PC-3 (cell line): ENCODE data around the gene LRBA. TPM values are rescaled to one million over a fixed set of nuclear protein-coding genes. Genes with fewer than 3 reads are reported as not detected.
"Not testable (repeated sequence)": the region's sequence is repeated elsewhere in the genome, so short reads cannot be mapped to it uniquely, and the experiment has no call there.

Experiments used
- ATAC-seq: fragments of 200-7000 bp; cut with Tn5 transposase; 2 replicates; pipeline ENCODE4 v1.9.1; 2020; ENCODE audit warnings: mild to moderate bottlenecking, moderate library complexity
- BruUV-seq: library from RNA; stranded (reverse); fragments of 400-500 nt; replicated peaks from 2 replicates; lab custom pipeline; 2021; lab: Mats Ljungman, UMichigan
- CTCF ChIA-PET: fragments of 300-600 bp; sonication (Branson Sonifier 250); formaldehyde crosslinking; loops from one replicate; lab custom pipeline; 2022; ENCODE audit warnings: antibody characterized with exemption; lab: Charles Lee
- POLR2A ChIA-PET: fragments of 300-600 bp; sonication (Branson Sonifier 250); formaldehyde crosslinking; loops from one replicate; lab custom pipeline; 2022; ENCODE audit warnings: antibody characterized with exemption; ENCODE audit not compliant: unreplicated experiment; lab: Charles Lee
- DNase-seq: peaks from one replicate; pipeline ENCODE4 v3.0.0-alpha.2; 2015
- H2AFZ ChIP-seq: fragments of 300-600 bp; sonication (generic); 2 replicates; pipeline ENCODE4 v1.6.0; 2016; ENCODE audit warnings: antibody characterized with exemption, low read length
- H3F3A ChIP-seq: fragments of 300-600 bp; sonication (generic); one replicate; pipeline ENCODE4 v1.6.0; 2017; ENCODE audit warnings: antibody characterized with exemption, low read length, control low read depth, mild to moderate bottlenecking; ENCODE audit not compliant: unreplicated experiment
- H3K27ac ChIP-seq: fragments of 300-600 bp; sonication (generic); 2 replicates; pipeline ENCODE4 v1.5.1; 2016; ENCODE audit warnings: mild to moderate bottlenecking, low read length
- H3K27me3 ChIP-seq: fragments of 300-600 bp; sonication (generic); 2 replicates; pipeline ENCODE4 v1.6.1; 2016; ENCODE audit warnings: low read length, mixed read lengths
- H3K36me3 ChIP-seq: fragments of 300-600 bp; sonication (generic); 2 replicates; pipeline ENCODE4 v1.6.1; 2016; ENCODE audit warnings: low read depth, mixed run types, low read length, mixed read lengths
- H3K4me1 ChIP-seq: fragments of 300-600 bp; sonication (generic); 2 replicates; pipeline ENCODE4 v1.5.1; 2016; ENCODE audit warnings: low read length; ENCODE audit not compliant: insufficient read depth
- H3K4me2 ChIP-seq: fragments of 300-600 bp; sonication (generic); 2 replicates; pipeline ENCODE4 v1.6.0; 2016; ENCODE audit warnings: low read length
- H3K4me3 ChIP-seq: fragments of 300-600 bp; sonication (generic); 2 replicates; pipeline ENCODE4 v1.5.1; 2016; ENCODE audit warnings: mild to moderate bottlenecking, low read length, mixed read lengths
- H3K79me2 ChIP-seq: fragments of 300-600 bp; sonication (generic); 2 replicates; pipeline ENCODE4 v1.6.1; 2017; ENCODE audit warnings: low read length, mixed read lengths
- H3K9ac ChIP-seq: fragments of 300-600 bp; sonication (generic); 2 replicates; pipeline ENCODE4 v1.6.0; 2016; ENCODE audit warnings: mild to moderate bottlenecking, low read length
- H3K9me2 ChIP-seq: fragments of 300-600 bp; sonication (generic); replicated peaks from 2 replicates; pipeline ENCODE4 v1.6.1; 2016; ENCODE audit warnings: mixed run types, low read length, mixed read lengths
- H3K9me3 ChIP-seq: fragments of 300-600 bp; sonication (generic); 2 replicates; pipeline ENCODE4 v1.6.1; 2016; ENCODE audit warnings: low read length, mixed read lengths
- H4K20me1 ChIP-seq: fragments of 300-600 bp; sonication (generic); 2 replicates; pipeline ENCODE4 v1.6.1; 2016; ENCODE audit warnings: low read length, mixed read lengths
- CTCF ChIP-seq: fragments of 300-600 bp; sonication (generic); conservative IDR thresholded peaks from 2 replicates; pipeline ENCODE4 v1.5.1; 2017; ENCODE audit warnings: antibody characterized with exemption, low read depth, mild to moderate bottlenecking, low read length
- EZH2 ChIP-seq: fragments of 300-600 bp; sonication (generic); IDR thresholded peaks from one replicate; pipeline ENCODE4 v1.6.1; 2017; ENCODE audit warnings: antibody characterized with exemption, mild to moderate bottlenecking, low read length; ENCODE audit not compliant: unreplicated experiment
- EZH2phosphoT487 ChIP-seq: fragments of 300-600 bp; sonication (generic); IDR thresholded peaks from 2 replicates; pipeline ENCODE4 v1.6.1; 2018; ENCODE audit warnings: mild to moderate bottlenecking, antibody characterized with exemption, low read length, borderline replicate concordance
- intact Hi-C: fragments of 100-400 bp; cut with micrococcal nuclease; formaldehyde crosslinking; loops from 2 replicates; pipeline ENCODE4 v1.9.0; 2023
- total RNA-seq: library from RNA; depleted of rRNA; stranded (reverse); fragments of >200 nt; gene quantifications from 2 replicates; pipeline ENCODE4 v1.2.3, GENCODE V29; 2014

Gene LRBA
- total RNA-seq, 1 experiment from 2014 or later = 40.8 TPM

- H3K9me3 ChIP-seq, CTCF ChIA-PET, intact Hi-C loops, H3K4me3 ChIP-seq, H3K27ac ChIP-seq, H3K9ac ChIP-seq, POLR2A ChIA-PET, H2AFZ ChIP-seq, H3K27me3 ChIP-seq, H4K20me1 ChIP-seq, H3F3A ChIP-seq, H3K9me2 ChIP-seq, BruUV-seq, H3K79me2 ChIP-seq: not testable (repeated sequence)
- H3K4me2 ChIP-seq = peak overlapping the region; percentile 38; the same call in 1 of the 2 replicates
- DNase-seq = peak; percentile 41
- peak; percentile 84 for ATAC-seq
- peaks cover 12% of the 10 kb centered on the region for H3K36me3 ChIP-seq
- peaks cover 30% of the 10 kb centered on the region for H3K4me1 ChIP-seq
Measured at GRCh38 chr4:150918562-150918961, 96.5 kb downstream of the LRBA start.

GRCh38 chr4:150911326-150911725, 103.8 kb downstream of the LRBA start:
- H3K27me3 ChIP-seq = no peaks in the 10 kb centered on the region
- H3K27ac ChIP-seq = no peak overlapping the region
- peaks cover 34% of the 10 kb centered on the region for H3K36me3 ChIP-seq
- no peaks in the 10 kb centered on the region for H3K79me2 ChIP-seq
- no peaks in the 10 kb centered on the region for H3F3A ChIP-seq
- POLR2A ChIA-PET = no interaction called here
- no peak overlapping the region for H3K9ac ChIP-seq
- H3K9me3 ChIP-seq = no peaks in the 10 kb centered on the region
- no peaks in the 10 kb centered on the region for H4K20me1 ChIP-seq
- ATAC-seq = no peak
- no peaks in the 10 kb centered on the region for H3K4me1 ChIP-seq
- no TSS peak for BruUV-seq
- intact Hi-C loops = no loop called here
- no peak overlapping the region for H2AFZ ChIP-seq
- H3K9me2 ChIP-seq = no peaks in the 10 kb centered on the region
- CTCF ChIA-PET = no interaction called here
- H3K4me2 ChIP-seq = no peak overlapping the region
- no peak for DNase-seq
- TF ChIP-seq EZH2phosphoT487 (no peak), EZH2 (no peak), CTCF (no peak)
- no peak overlapping the region for H3K4me3 ChIP-seq

DNA sequence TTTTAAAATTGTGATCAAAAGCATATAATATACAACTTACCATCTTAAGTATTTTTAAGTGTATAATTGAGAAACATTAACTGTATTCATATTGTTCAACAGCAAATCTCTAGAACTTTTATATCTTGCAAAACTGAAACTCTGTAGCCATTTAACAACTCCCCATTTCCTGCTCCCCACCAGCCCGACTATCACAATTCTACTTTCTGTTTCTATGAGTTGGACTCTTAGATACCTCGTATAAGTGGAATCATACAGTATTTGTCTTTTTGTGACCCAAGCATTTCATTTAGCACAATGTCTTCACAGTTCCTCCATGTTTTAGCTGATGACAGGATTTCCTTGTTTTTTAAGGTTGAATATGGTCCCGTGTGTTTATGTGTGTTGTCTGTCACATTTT, 106.0 kb downstream of the LRBA start:
- Histone ChIP-seq H3K9me2 (no peaks in the 10 kb centered on the region), H2AFZ (no peak overlapping the region), H3K79me2 (no peaks in the 10 kb centered on the region), H4K20me1 (no peaks in the 10 kb centered on the region), H3K27ac (no peak overlapping the region), H3K4me1 (no peaks in the 10 kb centered on the region), H3K36me3 (peaks cover 27% of the 10 kb centered on the region), H3K9me3 (no peaks in the 10 kb centered on the region), H3K9ac (no peak overlapping the region), H3K27me3 (no peaks in the 10 kb centered on the region), H3F3A (no peaks in the 10 kb centered on the region), H3K4me3 (no peak overlapping the region), H3K4me2 (no peak overlapping the region)
- intact Hi-C loops = no loop called here
- ATAC-seq = no peak
- ChIA-PET CTCF (no interaction called here), POLR2A (no interaction called here)
- TF ChIP-seq EZH2 (no peak), CTCF (no peak), EZH2phosphoT487 (no peak)
- no TSS peak for BruUV-seq
- no peak for DNase-seq
